Measurements from ENCODE around the gene TAS2R13. TPM values are rescaled to one million over a fixed set of nuclear protein-coding genes. Genes with fewer than 3 reads are reported as not detected.

TAS2R13 gene
- total and polyA plus RNA-seq, 4 donors: 3.2 to 5.6 TPM; not detected in 2

- Histone ChIP-seq H3K4me1 (ENCODE audit: control insufficient read depth in 1 of 2, insufficient read depth in 2 of 2, low read length in 2 of 2) (no peaks in the 10 kb centered on the region), H3K36me3 (ENCODE audit: control insufficient read depth in 1 of 2, insufficient read depth in 2 of 2, low read length in 1 of 2) (no peaks in the 10 kb centered on the region), H3K27ac (ENCODE audit: low read depth in 1 of 2, low read length in 2 of 2) (no peak overlapping the region), H3K4me3 (ENCODE audit: low read length in 2 of 2) (no peak overlapping the region), H3K27me3 (ENCODE audit: control insufficient read depth in 1 of 2, insufficient read depth in 2 of 2, low read length in 1 of 2) (no peaks in the 10 kb centered on the region), H3K9me3 (ENCODE audit: control insufficient read depth, low read length) (no peaks in the 10 kb centered on the region)
- intact Hi-C loops (cut with DNase I): no loop called here
- WGBS, 2 donors: 96 to 97% methylated on average over 5 of the region's 5 CpGs
- ATAC-seq (ENCODE audit: low FRiP score) (no peak), DNase-seq (no peak)
These were observed 12.5 kb downstream of the TAS2R13 start for GRCh38 chr12:10896854-10897253.

- ATAC-seq (ENCODE audit: low FRiP score): no peak
These were observed 17.4 kb downstream of the TAS2R13 start for GRCh38 chr12:10891937-10892336.

GRCh38 chr12:10889226-10889625 lies 20.1 kb downstream of the TAS2R13 start:
- no peak overlapping the region for H3K27ac ChIP-seq (ENCODE audit: low read depth in 1 of 2, low read length in 2 of 2)
- DNase-seq: no peak
- H3K27me3 ChIP-seq (ENCODE audit: control insufficient read depth in 1 of 2, insufficient read depth in 2 of 2, low read length in 1 of 2): no peaks in the 10 kb centered on the region
- no peak overlapping the region for H3K4me3 ChIP-seq (ENCODE audit: low read length in 2 of 2)
- intact Hi-C loops (cut with DNase I): no loop called here
- no peaks in the 10 kb centered on the region for H3K4me1 ChIP-seq (ENCODE audit: control insufficient read depth in 1 of 2, insufficient read depth in 2 of 2, low read length in 2 of 2)
- no peaks in the 10 kb centered on the region for H3K9me3 ChIP-seq (ENCODE audit: control insufficient read depth, low read length)
- H3K36me3 ChIP-seq (ENCODE audit: control insufficient read depth in 1 of 2, insufficient read depth in 2 of 2, low read length in 1 of 2): no peaks in the 10 kb centered on the region
- ATAC-seq (ENCODE audit: low FRiP score): no peak

More at GRCh38 chr12:10891937-10892336, 17.4 kb downstream of the TAS2R13 start:
- H3K4me1 ChIP-seq (ENCODE audit: control insufficient read depth in 1 of 2, insufficient read depth in 2 of 2, low read length in 2 of 2): no peaks in the 10 kb centered on the region
- H3K27ac ChIP-seq (ENCODE audit: low read depth in 1 of 2, low read length in 2 of 2): no peak overlapping the region
- intact Hi-C loops (cut with DNase I): no loop called here
- DNase-seq: no peak
- no peak overlapping the region for H3K4me3 ChIP-seq (ENCODE audit: low read length in 2 of 2)
- H3K36me3 ChIP-seq (ENCODE audit: control insufficient read depth in 1 of 2, insufficient read depth in 2 of 2, low read length in 1 of 2): no peaks in the 10 kb centered on the region
- 90 to 100% methylated on average over 2 of the region's 2 CpGs for whole genome bisulfite sequencing, 2 donors
- no peaks in the 10 kb centered on the region for H3K27me3 ChIP-seq (ENCODE audit: control insufficient read depth in 1 of 2, insufficient read depth in 2 of 2, low read length in 1 of 2)
- no peaks in the 10 kb centered on the region for H3K9me3 ChIP-seq (ENCODE audit: control insufficient read depth, low read length)

GRCh38 chr12:10884086-10884725 lies 25.2 kb downstream of the TAS2R13 start, which contains the start of gene PRH1:
Gene PRH1, minus strand, starts transcription at chr12:10884255. Its CDS starts 38 bp downstream, at chr12:10884217.
- Histone ChIP-seq H3K4me3 (ENCODE audit: low read length in 2 of 2) (no peak within 1 kb of the TSS), H3K27ac (ENCODE audit: low read depth in 1 of 2, low read length in 2 of 2) (no peak within 1 kb of the TSS), H3K9me3 (ENCODE audit: control insufficient read depth, low read length) (no peaks in the 10 kb centered on the region), H3K27me3 (ENCODE audit: control insufficient read depth in 1 of 2, insufficient read depth in 2 of 2, low read length in 1 of 2) (no peaks in the 10 kb centered on the region), H3K36me3 (ENCODE audit: control insufficient read depth in 1 of 2, insufficient read depth in 2 of 2, low read length in 1 of 2) (no peaks in the 10 kb centered on the region), H3K4me1 (ENCODE audit: control insufficient read depth in 1 of 2, insufficient read depth in 2 of 2, low read length in 2 of 2) (no peaks in the 10 kb centered on the region)
- WGBS, 2 donors: 94% methylated on average over 6 of the region's 6 CpGs
- ATAC-seq (ENCODE audit: low FRiP score): no peak
- DNase-seq: no peak
- intact Hi-C loops (cut with DNase I): no loop called here

- ATAC-seq (ENCODE audit: low FRiP score) (no peak), DNase-seq (no peak)
- Histone ChIP-seq H3K4me3 (ENCODE audit: low read length in 2 of 2) (no peak overlapping the region), H3K27ac (ENCODE audit: low read depth in 1 of 2, low read length in 2 of 2) (no peak overlapping the region), H3K4me1 (ENCODE audit: control insufficient read depth in 1 of 2, insufficient read depth in 2 of 2, low read length in 2 of 2) (no peaks in the 10 kb centered on the region), H3K27me3 (ENCODE audit: control insufficient read depth in 1 of 2, insufficient read depth in 2 of 2, low read length in 1 of 2) (no peaks in the 10 kb centered on the region), H3K36me3 (ENCODE audit: control insufficient read depth in 1 of 2, insufficient read depth in 2 of 2, low read length in 1 of 2) (peaks cover 4 to 5% of the 10 kb centered on the region in 2 donors), H3K9me3 (ENCODE audit: control insufficient read depth, low read length) (no peaks in the 10 kb centered on the region)
- intact Hi-C loops (cut with DNase I): no loop called here
- WGBS, 2 donors: 15% methylated on average over 2 of the region's 2 CpGs
These were observed 36.0 kb downstream of the TAS2R13 start for GRCh38 chr12:10873378-10873777.

GRCh38 chr12:10867381-10867780 lies 42.0 kb downstream of the TAS2R13 start:
- intact Hi-C loops (cut with DNase I): no loop called here
- no peak for ATAC-seq (ENCODE audit: low FRiP score)
- no peak overlapping the region for H3K27ac ChIP-seq (ENCODE audit: low read depth in 1 of 2, low read length in 2 of 2)
- peaks cover 0 to 2% of the 10 kb centered on the region in 2 donors for H3K36me3 ChIP-seq (ENCODE audit: control insufficient read depth in 1 of 2, insufficient read depth in 2 of 2, low read length in 1 of 2)
- H3K27me3 ChIP-seq (ENCODE audit: control insufficient read depth in 1 of 2, insufficient read depth in 2 of 2, low read length in 1 of 2): no peaks in the 10 kb centered on the region
- H3K9me3 ChIP-seq (ENCODE audit: control insufficient read depth, low read length): no peaks in the 10 kb centered on the region
- H3K4me3 ChIP-seq (ENCODE audit: low read length in 2 of 2): no peak overlapping the region
- H3K4me1 ChIP-seq (ENCODE audit: control insufficient read depth in 1 of 2, insufficient read depth in 2 of 2, low read length in 2 of 2): no peaks in the 10 kb centered on the region
- WGBS, 2 donors: 64% methylated on average over 2 of the region's 2 CpGs
- no peak for DNase-seq

- intact Hi-C loops (cut with DNase I): no loop called here
- Histone ChIP-seq H3K27ac (ENCODE audit: low read depth in 1 of 2, low read length in 2 of 2) (no peak overlapping the region), H3K36me3 (ENCODE audit: control insufficient read depth in 1 of 2, insufficient read depth in 2 of 2, low read length in 1 of 2) (peaks cover 0 to 2% of the 10 kb centered on the region in 2 donors), H3K4me1 (ENCODE audit: control insufficient read depth in 1 of 2, insufficient read depth in 2 of 2, low read length in 2 of 2) (no peaks in the 10 kb centered on the region), H3K9me3 (ENCODE audit: control insufficient read depth, low read length) (peaks cover 2% of the 10 kb centered on the region), H3K27me3 (ENCODE audit: control insufficient read depth in 1 of 2, insufficient read depth in 2 of 2, low read length in 1 of 2) (no peaks in the 10 kb centered on the region), H3K4me3 (ENCODE audit: low read length in 2 of 2) (no peak overlapping the region)
- ATAC-seq (ENCODE audit: low FRiP score): no peak
- no peak for DNase-seq
- 80 to 88% methylated on average over 2 of the region's 2 CpGs for WGBS, 2 donors
These were observed 45.7 kb downstream of the TAS2R13 start for GRCh38 chr12:10863512-10864218.

- Histone ChIP-seq H3K27ac (ENCODE audit: low read depth in 1 of 2, low read length in 2 of 2) (no peak overlapping the region), H3K36me3 (ENCODE audit: control insufficient read depth in 1 of 2, insufficient read depth in 2 of 2, low read length in 1 of 2) (peaks cover 0 to 1% of the 10 kb centered on the region in 2 donors), H3K4me3 (ENCODE audit: low read length in 2 of 2) (no peak overlapping the region), H3K27me3 (ENCODE audit: control insufficient read depth in 1 of 2, insufficient read depth in 2 of 2, low read length in 1 of 2) (no peaks in the 10 kb centered on the region), H3K4me1 (ENCODE audit: control insufficient read depth in 1 of 2, insufficient read depth in 2 of 2, low read length in 2 of 2) (no peaks in the 10 kb centered on the region), H3K9me3 (ENCODE audit: control insufficient read depth, low read length) (peaks cover 5% of the 10 kb centered on the region)
- WGBS, 2 donors: 55 to 59% methylated on average over 2 of the region's 2 CpGs
- intact Hi-C loops (cut with DNase I): no loop called here
- ATAC-seq (ENCODE audit: low FRiP score) (no peak), DNase-seq (no peak)
These were observed 48.0 kb downstream of the TAS2R13 start for GRCh38 chr12:10861366-10861765.
